Mesendoderm (in vitro differentiated cells): ENCODE measurements around the gene DYNLT4.

Source experiments
- DNase-seq: peaks from one replicate; pipeline ENCODE4 v3.0.0; 2013
- H2AK5ac ChIP-seq: 2 replicates; pipeline ENCODE4 v1.6.1; 2013; ENCODE audit warnings: low read length, inconsistent platforms
- H2BK120ac ChIP-seq: 2 replicates; pipeline ENCODE4 v1.6.1; 2013; ENCODE audit warnings: low read depth, mild to moderate bottlenecking, low read length, moderate library complexity, mixed read lengths
- H2BK15ac ChIP-seq: replicated peaks from 2 replicates; pipeline ENCODE4 v1.6.1; 2013; ENCODE audit warnings: low read depth, mild to moderate bottlenecking, moderate library complexity
- H2BK5ac ChIP-seq: 2 replicates; pipeline ENCODE4 v1.6.1; 2013; ENCODE audit warnings: low read length, inconsistent platforms
- H3K18ac ChIP-seq: 2 replicates; pipeline ENCODE4 v1.6.1; 2013; ENCODE audit warnings: mild to moderate bottlenecking, low read length, mixed read lengths
- H3K23ac ChIP-seq: one replicate; pipeline ENCODE4 v1.6.1; 2013; ENCODE audit warnings: low read length
- H3K27ac ChIP-seq: 2 replicates; pipeline ENCODE4 v1.5.1; 2013; ENCODE audit warnings: low read depth, mild to moderate bottlenecking, inconsistent platforms, low read length, moderate library complexity
- H3K27me3 ChIP-seq: 2 replicates; pipeline ENCODE4 v1.6.1; 2013; ENCODE audit warnings: low read length, control low read depth, mild to moderate bottlenecking, inconsistent platforms; ENCODE audit not compliant: insufficient read depth, poor library complexity
- H3K36me3 ChIP-seq: 2 replicates; pipeline ENCODE4 v1.6.1; 2013; ENCODE audit warnings: low read length, inconsistent platforms; ENCODE audit not compliant: control insufficient read depth, insufficient read depth
- H3K4ac ChIP-seq: one replicate; pipeline ENCODE4 v1.6.1; 2013; ENCODE audit warnings: low read depth, mild to moderate bottlenecking, low read length, moderate library complexity
- H3K4me1 ChIP-seq: 2 replicates; pipeline ENCODE4 v1.6.1; 2013; ENCODE audit warnings: low read depth, low read length, inconsistent platforms; ENCODE audit not compliant: control insufficient read depth
- H3K4me2 ChIP-seq: 2 replicates; pipeline ENCODE4 v1.6.1; 2013; ENCODE audit warnings: low read length
- H3K4me3 ChIP-seq: 2 replicates; pipeline ENCODE4 v1.5.1; 2013; ENCODE audit warnings: mild to moderate bottlenecking, low read length
- H3K56ac ChIP-seq: one replicate; pipeline ENCODE4 v1.6.1; 2013; ENCODE audit warnings: low read length
- H3K79me1 ChIP-seq: 2 replicates; pipeline ENCODE4 v1.6.1; 2013; ENCODE audit warnings: low read length, inconsistent platforms
- H3K79me2 ChIP-seq: 2 replicates; pipeline ENCODE4 v1.6.1; 2013; ENCODE audit warnings: mild to moderate bottlenecking, low read length; ENCODE audit not compliant: control insufficient read depth, insufficient read depth
- H3K9ac ChIP-seq: 2 replicates; pipeline ENCODE4 v1.6.1; 2013; ENCODE audit warnings: low read length, inconsistent platforms
- H4K5ac ChIP-seq: one replicate; pipeline ENCODE4 v1.6.1; 2013; ENCODE audit warnings: low read length
- H4K8ac ChIP-seq: one replicate; pipeline ENCODE4 v1.6.1; 2013; ENCODE audit warnings: low read depth, mild to moderate bottlenecking, control low read depth, low read length, moderate library complexity
- WGBS: extraction: QIAGEN DNeasy Blood & Tissue Kit; methylation state at CpG from one replicate; pipeline ENCODE4 v1.1.7; 2013; ENCODE audit warnings: low lambda C conversion rate, missing lambda C conversion rate; ENCODE audit not compliant: insufficient coverage; ENCODE audit errors: extremely low coverage; 5-methylcytosine and 5-hydroxymethylcytosine counted together

DYNLT4 gene

GRCh38 chr1:44849575-44850132 is 42.5 kb upstream of the DYNLT4 start:
- H3K27me3 ChIP-seq: no peaks in the 10 kb centered on the region
- H2BK5ac ChIP-seq: no peak overlapping the region
- H3K23ac ChIP-seq: no peak overlapping the region
- no peaks in the 10 kb centered on the region for H3K4me1 ChIP-seq
- H3K4ac ChIP-seq: no peak overlapping the region
- no peak for DNase-seq
- no peaks in the 10 kb centered on the region for H3K36me3 ChIP-seq
- H4K5ac ChIP-seq: no peak overlapping the region
- H3K79me2 ChIP-seq: no peaks in the 10 kb centered on the region
- no peak overlapping the region for H3K56ac ChIP-seq
- no peaks in the 10 kb centered on the region for H3K79me1 ChIP-seq
- no CpG with 5 or more reads among the region's 2 CpGs for WGBS
- H2BK120ac ChIP-seq: no peak overlapping the region
- H2AK5ac ChIP-seq: no peak overlapping the region
- H2BK15ac ChIP-seq: no peak overlapping the region
- no peak overlapping the region for H3K27ac ChIP-seq
- H3K4me2 ChIP-seq: no peak overlapping the region
- H3K4me3 ChIP-seq: no peak overlapping the region
- H3K9ac ChIP-seq: no peak overlapping the region
- no peak overlapping the region for H4K8ac ChIP-seq
- H3K18ac ChIP-seq: no peak overlapping the region

- Histone ChIP-seq H3K36me3 (no peaks in the 10 kb centered on the region), H3K23ac (no peak overlapping the region), H3K4ac (no peak overlapping the region), H3K56ac (no peak overlapping the region), H3K18ac (no peak overlapping the region), H3K27me3 (no peaks in the 10 kb centered on the region), H3K27ac (no peak overlapping the region), H2BK5ac (no peak overlapping the region), H3K79me2 (no peaks in the 10 kb centered on the region), H4K8ac (no peak overlapping the region), H3K79me1 (no peaks in the 10 kb centered on the region), H3K4me1 (no peaks in the 10 kb centered on the region), H2BK15ac (no peak overlapping the region), H2BK120ac (no peak overlapping the region), H3K4me3 (no peak overlapping the region), H4K5ac (no peak overlapping the region), H3K9ac (no peak overlapping the region), H3K4me2 (no peak overlapping the region), H2AK5ac (no peak overlapping the region)
- WGBS: no CpG with 5 or more reads among the region's 7 CpGs
- no peak for DNase-seq
Observed at GRCh38 chr1:44848456-44849181, 41.5 kb upstream of the DYNLT4 start.

- no peak overlapping the region for H4K5ac ChIP-seq
- no peaks in the 10 kb centered on the region for H3K79me2 ChIP-seq
- WGBS: no CpG with 5 or more reads among the region's 1 CpG
- no peak overlapping the region for H3K9ac ChIP-seq
- H3K56ac ChIP-seq: no peak overlapping the region
- no peak overlapping the region for H3K4me2 ChIP-seq
- no peak overlapping the region for H2AK5ac ChIP-seq
- H3K4me3 ChIP-seq: no peak overlapping the region
- no peak overlapping the region for H3K4ac ChIP-seq
- no peak overlapping the region for H2BK15ac ChIP-seq
- no peak for DNase-seq
- no peak overlapping the region for H3K27ac ChIP-seq
- H3K79me1 ChIP-seq: no peaks in the 10 kb centered on the region
- no peak overlapping the region for H3K23ac ChIP-seq
- H3K36me3 ChIP-seq: no peaks in the 10 kb centered on the region
- H2BK5ac ChIP-seq: no peak overlapping the region
- H3K4me1 ChIP-seq: no peaks in the 10 kb centered on the region
- no peak overlapping the region for H4K8ac ChIP-seq
- H3K18ac ChIP-seq: no peak overlapping the region
- H2BK120ac ChIP-seq: no peak overlapping the region
- H3K27me3 ChIP-seq: no peaks in the 10 kb centered on the region
Observed at GRCh38 chr1:44847845-44848244, 40.7 kb upstream of the DYNLT4 start.

- no peak overlapping the region for H3K9ac ChIP-seq
- H4K5ac ChIP-seq: no peak overlapping the region
- no peak overlapping the region for H2BK5ac ChIP-seq
- H2AK5ac ChIP-seq: no peak overlapping the region
- no peak for DNase-seq
- no peak overlapping the region for H2BK15ac ChIP-seq
- H3K4ac ChIP-seq: no peak overlapping the region
- no peaks in the 10 kb centered on the region for H3K27me3 ChIP-seq
- no peak overlapping the region for H2BK120ac ChIP-seq
- H3K36me3 ChIP-seq: no peaks in the 10 kb centered on the region
- no peaks in the 10 kb centered on the region for H3K79me1 ChIP-seq
- H3K23ac ChIP-seq: no peak overlapping the region
- H3K56ac ChIP-seq: no peak overlapping the region
- H3K18ac ChIP-seq: no peak overlapping the region
- H3K27ac ChIP-seq: no peak overlapping the region
- no peak overlapping the region for H4K8ac ChIP-seq
- no CpG with 5 or more reads among the region's 1 CpG for WGBS
- H3K4me3 ChIP-seq: no peak overlapping the region
- H3K4me1 ChIP-seq: no peaks in the 10 kb centered on the region
- H3K79me2 ChIP-seq: no peaks in the 10 kb centered on the region
- H3K4me2 ChIP-seq: no peak overlapping the region
Observed at GRCh38 chr1:44846985-44847384, 39.8 kb upstream of the DYNLT4 start.

- no peak within 1 kb of the TSS for H2BK15ac ChIP-seq
- no peaks in the 10 kb centered on the region for H3K79me1 ChIP-seq
- H3K36me3 ChIP-seq: no peaks in the 10 kb centered on the region
- H3K4me2 ChIP-seq: peak within 1 kb of the TSS; percentile 56
- no peak within 1 kb of the TSS for H3K18ac ChIP-seq
- no peak within 1 kb of the TSS for H3K4ac ChIP-seq
- no peaks in the 10 kb centered on the region for H3K4me1 ChIP-seq
- H3K79me2 ChIP-seq: no peaks in the 10 kb centered on the region
- no peak within 1 kb of the TSS for H2BK120ac ChIP-seq
- peak; percentile 88 for DNase-seq
- H3K4me3 ChIP-seq: peak within 1 kb of the TSS; percentile 38
- H3K27ac ChIP-seq: no peak within 1 kb of the TSS
- H2BK5ac ChIP-seq: no peak within 1 kb of the TSS
- no peak within 1 kb of the TSS for H3K23ac ChIP-seq
- H2AK5ac ChIP-seq: no peak within 1 kb of the TSS
- no peaks in the 10 kb centered on the region for H3K27me3 ChIP-seq
- H4K8ac ChIP-seq: no peak within 1 kb of the TSS
- H4K5ac ChIP-seq: no peak within 1 kb of the TSS
- H3K9ac ChIP-seq: peak within 1 kb of the TSS; percentile 53
- no CpG with 5 or more reads among the region's 72 CpGs for WGBS
- peak within 1 kb of the TSS; percentile 79 for H3K56ac ChIP-seq
Observed at GRCh38 chr1:44842862-44843655, 35.9 kb upstream of the DYNLT4 start, which contains the start of gene PTCH2. Gene PTCH2 (minus strand): TSS chr1:44843253. CDS start chr1:44842932, 321 bp downstream.
